ENCODE measurements around the gene CHRND.

DNA sequence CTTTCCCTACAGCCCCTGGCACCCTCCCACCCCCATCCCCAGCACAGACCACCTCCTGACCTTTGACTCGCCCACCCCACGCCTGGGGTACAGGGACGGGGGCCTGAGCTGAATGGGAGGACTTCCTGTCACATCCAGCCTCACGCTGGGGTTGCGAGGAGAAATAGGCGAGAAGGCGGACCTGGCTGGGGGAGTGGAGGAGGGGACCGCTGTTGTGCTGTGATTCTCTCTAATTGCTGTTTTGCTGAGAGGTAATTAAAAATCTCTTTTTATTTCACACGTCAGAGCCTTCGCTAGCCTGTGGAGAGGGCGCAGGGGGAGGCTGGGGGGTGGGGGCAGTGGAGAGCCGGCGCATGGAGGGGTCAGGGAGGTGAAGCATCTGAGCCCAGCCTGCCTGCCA is 28.6 kb upstream of the CHRND start:
- TF ChIP-seq CTCF (IDR thresholded peaks at IDR 0.05) (no peak), POLR2A (IDR thresholded peaks at IDR 0.05) (no peak)
